Measurements from ENCODE around the gene EEF1AKMT1.

EEF1AKMT1 gene

GRCh38 chr13:20814224-20814910 lies 40.6 kb upstream of the EEF1AKMT1 start:
- Mint-ChIP-seq H3K4me3 (no peak overlapping the region), H3K36me3 (ENCODE audit: low read depth) (peaks cover 47% of the 10 kb centered on the region), H3K4me1 (no peaks in the 10 kb centered on the region), H3K27me3 (ENCODE audit: low read depth, poor library complexity) (no peaks in the 10 kb centered on the region), H3K9me3 (no peaks in the 10 kb centered on the region), H3K27ac (no peak overlapping the region)
- TF ChIP-seq CTCF (IDR thresholded peaks at IDR 0.05): no peak
- no peak for DNase-seq

- H3K4me1 Mint-ChIP-seq: no peaks in the 10 kb centered on the region
- TF ChIP-seq CTCF (IDR thresholded peaks at IDR 0.05): no peak
- H3K27ac Mint-ChIP-seq: no peak overlapping the region
- H3K9me3 Mint-ChIP-seq: no peaks in the 10 kb centered on the region
- no peak overlapping the region for H3K4me3 Mint-ChIP-seq
- H3K27me3 Mint-ChIP-seq (ENCODE audit: low read depth, poor library complexity): no peaks in the 10 kb centered on the region
- DNase-seq: no peak
- peaks cover 41% of the 10 kb centered on the region for H3K36me3 Mint-ChIP-seq (ENCODE audit: low read depth)
These were observed 39.1 kb upstream of the EEF1AKMT1 start for GRCh38 chr13:20812890-20813289.

- peaks cover 50% of the 10 kb centered on the region for H3K36me3 Mint-ChIP-seq (ENCODE audit: low read depth)
- no peaks in the 10 kb centered on the region for H3K9me3 Mint-ChIP-seq
- peak overlapping the region; percentile 49 for H3K27ac Mint-ChIP-seq
- TF ChIP-seq CTCF (IDR thresholded peaks at IDR 0.05): no peak
- H3K4me1 Mint-ChIP-seq: no peaks in the 10 kb centered on the region
- no peak overlapping the region for H3K4me3 Mint-ChIP-seq
- H3K27me3 Mint-ChIP-seq (ENCODE audit: low read depth, poor library complexity): no peaks in the 10 kb centered on the region
- no peak for DNase-seq
These were observed 37.0 kb upstream of the EEF1AKMT1 start for GRCh38 chr13:20810808-20811207.

- Mint-ChIP-seq H3K4me1 (no peaks in the 10 kb centered on the region), H3K27ac (no peak overlapping the region)
These were observed 35.1 kb upstream of the EEF1AKMT1 start for GRCh38 chr13:20808874-20809273.

GRCh38 chr13:20803180-20803965 lies 29.6 kb upstream of the EEF1AKMT1 start:
- no peak overlapping the region for H3K4me3 Mint-ChIP-seq
- no peak for DNase-seq
- H3K27me3 Mint-ChIP-seq (ENCODE audit: low read depth, poor library complexity): no peaks in the 10 kb centered on the region
- peak overlapping the region; percentile 87 for H3K27ac Mint-ChIP-seq
- peaks cover 18% of the 10 kb centered on the region for H3K36me3 Mint-ChIP-seq (ENCODE audit: low read depth)
- no peaks in the 10 kb centered on the region for H3K9me3 Mint-ChIP-seq
- H3K4me1 Mint-ChIP-seq: no peaks in the 10 kb centered on the region
- no peak for TF ChIP-seq CTCF (IDR thresholded peaks at IDR 0.05)

More at GRCh38 chr13:20808874-20809273, 35.1 kb upstream of the EEF1AKMT1 start:
- Mint-ChIP-seq H3K4me3 (no peak overlapping the region), H3K36me3 (ENCODE audit: low read depth) (peaks cover 45% of the 10 kb centered on the region), H3K27me3 (ENCODE audit: low read depth, poor library complexity) (no peaks in the 10 kb centered on the region), H3K9me3 (no peaks in the 10 kb centered on the region)
- DNase-seq: no peak
- TF ChIP-seq CTCF (IDR thresholded peaks at IDR 0.05): no peak

Measured in nephron progenitor cell (in vitro differentiated cells).